HG03060 (cell line): ENCODE measurements around the gene PHPT1.
"Not testable (repeated sequence)": the region's sequence is repeated elsewhere in the genome, so short reads cannot be mapped to it uniquely, and the experiment has no call there.

Experiments used
- ATAC-seq: cut with Tn5 transposase; IDR thresholded peaks from one replicate; pipeline ENCODE4 v1.9.1; 2021; ENCODE audit warnings: low read depth, moderate number of reproducible peaks; ENCODE audit not compliant: unreplicated experiment

The PHPT1 gene

GRCh38 chr9:136835932-136836904 lies 13.0 kb upstream of the PHPT1 start:
- no peak for ATAC-seq

GRCh38 chr9:136837146-136837855 lies 11.9 kb upstream of the PHPT1 start:
- no peak for ATAC-seq

- ATAC-seq, result not testable (repeated sequence)
These were observed 11.3 kb upstream of the PHPT1 start for GRCh38 chr9:136837856-136838277.

GRCh38 chr9:136838314-136839228 lies 10.6 kb upstream of the PHPT1 start:
- no peak for ATAC-seq

GRCh38 chr9:136839229-136840139 lies 9.7 kb upstream of the PHPT1 start:
- ATAC-seq, result no peak

- no peak for ATAC-seq
These were observed 8.9 kb upstream of the PHPT1 start for GRCh38 chr9:136840140-136840876.

GRCh38 chr9:136840877-136841645 lies 8.1 kb upstream of the PHPT1 start:
- no peak for ATAC-seq

GRCh38 chr9:136841646-136842379 lies 7.4 kb upstream of the PHPT1 start:
- ATAC-seq, result not testable (repeated sequence)

GRCh38 chr9:136842380-136842948 lies 6.7 kb upstream of the PHPT1 start, which contains the start of gene AJM1:
AJM1 (plus strand) TSS chr9:136842478; CDS start chr9:136844415, 1,937 bp downstream.
- ATAC-seq, result not testable (repeated sequence)

GRCh38 chr9:136843159-136843800 lies 5.9 kb upstream of the PHPT1 start:
- ATAC-seq, result not testable (repeated sequence)

- ATAC-seq, result not testable (repeated sequence)
These were observed 5.1 kb upstream of the PHPT1 start for GRCh38 chr9:136843801-136844740.

GRCh38 chr9:136844761-136845464 lies 4.3 kb upstream of the PHPT1 start:
- no peak for ATAC-seq

GRCh38 chr9:136845465-136846260 lies 3.5 kb upstream of the PHPT1 start:
- no peak for ATAC-seq
